Measurements from ENCODE around the gene CUBN.

DNA sequence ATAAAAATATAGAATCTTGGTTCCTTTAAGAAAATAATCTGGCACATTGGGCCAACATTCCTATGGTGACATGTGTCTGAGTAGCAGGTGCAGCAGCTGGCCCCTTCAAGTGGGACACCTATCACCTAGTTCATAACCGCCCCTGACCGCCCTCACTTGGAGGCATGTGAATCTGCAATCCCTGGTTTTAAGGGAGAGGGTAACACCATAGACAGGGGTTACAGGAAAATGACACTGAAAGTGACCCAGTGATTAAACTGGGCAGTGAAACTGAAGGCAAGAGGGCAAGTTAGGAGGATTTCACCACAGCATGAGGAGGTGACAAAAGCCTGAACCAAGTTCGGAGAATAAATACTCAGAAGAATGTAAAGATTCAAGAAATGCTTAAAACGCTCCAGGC is 313.4 kb downstream of the CUBN start:
- TF ChIP-seq, protein P1, sequence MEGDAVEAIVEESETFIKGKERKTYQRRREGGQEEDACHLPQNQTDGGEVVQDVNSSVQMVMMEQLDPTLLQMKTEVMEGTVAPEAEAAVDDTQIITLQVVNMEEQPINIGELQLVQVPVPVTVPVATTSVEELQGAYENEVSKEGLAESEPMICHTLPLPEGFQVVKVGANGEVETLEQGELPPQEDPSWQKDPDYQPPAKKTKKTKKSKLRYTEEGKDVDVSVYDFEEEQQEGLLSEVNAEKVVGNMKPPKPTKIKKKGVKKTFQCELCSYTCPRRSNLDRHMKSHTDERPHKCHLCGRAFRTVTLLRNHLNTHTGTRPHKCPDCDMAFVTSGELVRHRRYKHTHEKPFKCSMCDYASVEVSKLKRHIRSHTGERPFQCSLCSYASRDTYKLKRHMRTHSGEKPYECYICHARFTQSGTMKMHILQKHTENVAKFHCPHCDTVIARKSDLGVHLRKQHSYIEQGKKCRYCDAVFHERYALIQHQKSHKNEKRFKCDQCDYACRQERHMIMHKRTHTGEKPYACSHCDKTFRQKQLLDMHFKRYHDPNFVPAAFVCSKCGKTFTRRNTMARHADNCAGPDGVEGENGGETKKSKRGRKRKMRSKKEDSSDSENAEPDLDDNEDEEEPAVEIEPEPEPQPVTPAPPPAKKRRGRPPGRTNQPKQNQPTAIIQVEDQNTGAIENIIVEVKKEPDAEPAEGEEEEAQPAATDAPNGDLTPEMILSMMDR (IDR thresholded peaks at IDR 0.05), result no peak
- TF ChIP-seq TCF7L2 (IDR thresholded peaks at IDR 0.05; ENCODE audit: low read depth, low read length) (no peak), POLR2AphosphoS5 (IDR thresholded peaks at IDR 0.05; ENCODE audit: low read depth, low read length) (no peak), SIN3A (IDR thresholded peaks at IDR 0.05; ENCODE audit: borderline replicate concordance, insufficient read depth, low read depth, low read length) (no peak)
- TF ChIP-seq, protein P2, sequence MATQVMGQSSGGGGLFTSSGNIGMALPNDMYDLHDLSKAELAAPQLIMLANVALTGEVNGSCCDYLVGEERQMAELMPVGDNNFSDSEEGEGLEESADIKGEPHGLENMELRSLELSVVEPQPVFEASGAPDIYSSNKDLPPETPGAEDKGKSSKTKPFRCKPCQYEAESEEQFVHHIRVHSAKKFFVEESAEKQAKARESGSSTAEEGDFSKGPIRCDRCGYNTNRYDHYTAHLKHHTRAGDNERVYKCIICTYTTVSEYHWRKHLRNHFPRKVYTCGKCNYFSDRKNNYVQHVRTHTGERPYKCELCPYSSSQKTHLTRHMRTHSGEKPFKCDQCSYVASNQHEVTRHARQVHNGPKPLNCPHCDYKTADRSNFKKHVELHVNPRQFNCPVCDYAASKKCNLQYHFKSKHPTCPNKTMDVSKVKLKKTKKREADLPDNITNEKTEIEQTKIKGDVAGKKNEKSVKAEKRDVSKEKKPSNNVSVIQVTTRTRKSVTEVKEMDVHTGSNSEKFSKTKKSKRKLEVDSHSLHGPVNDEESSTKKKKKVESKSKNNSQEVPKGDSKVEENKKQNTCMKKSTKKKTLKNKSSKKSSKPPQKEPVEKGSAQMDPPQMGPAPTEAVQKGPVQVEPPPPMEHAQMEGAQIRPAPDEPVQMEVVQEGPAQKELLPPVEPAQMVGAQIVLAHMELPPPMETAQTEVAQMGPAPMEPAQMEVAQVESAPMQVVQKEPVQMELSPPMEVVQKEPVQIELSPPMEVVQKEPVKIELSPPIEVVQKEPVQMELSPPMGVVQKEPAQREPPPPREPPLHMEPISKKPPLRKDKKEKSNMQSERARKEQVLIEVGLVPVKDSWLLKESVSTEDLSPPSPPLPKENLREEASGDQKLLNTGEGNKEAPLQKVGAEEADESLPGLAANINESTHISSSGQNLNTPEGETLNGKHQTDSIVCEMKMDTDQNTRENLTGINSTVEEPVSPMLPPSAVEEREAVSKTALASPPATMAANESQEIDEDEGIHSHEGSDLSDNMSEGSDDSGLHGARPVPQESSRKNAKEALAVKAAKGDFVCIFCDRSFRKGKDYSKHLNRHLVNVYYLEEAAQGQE (IDR thresholded peaks at IDR 0.05; ENCODE audit: insufficient read depth in 1 of 2, low read depth in 2 of 2, low read length in 1 of 2), result no peak

All from Panc1 (cell line).